Urothelium cell line (cell line): ENCODE results near the gene FBXO45.
"Not testable (repeated sequence)": the region's sequence is repeated elsewhere in the genome, so short reads cannot be mapped to it uniquely, and the experiment has no call there.

Source experiments
- DNase-seq: peaks from one replicate; pipeline ENCODE4 v3.0.0; 2011; ENCODE audit warnings: low spot score, mixed read lengths
- FAIRE-seq: peaks from 2 replicates; lab custom pipeline; 2011; peaks lifted over from hg19 to GRCh38; lab: Jason Lieb, UNC

FBXO45 gene

GRCh38 chr3:196568246-196569002, at the start of gene FBXO45, which contains the start of gene WDR53:
Gene FBXO45 (plus strand): TSS chr3:196568660. CDS start chr3:196568985, 325 bp downstream.
Gene WDR53 (minus strand): TSS chr3:196568554. CDS start chr3:196561475, 7,079 bp downstream.
- FAIRE-seq: peak; percentile 65

GRCh38 chr3:196518966-196519717, 49.3 kb upstream of the FBXO45 start:
- no peak for FAIRE-seq
- DNase-seq: peak; percentile 62

More at GRCh38 chr3:196568246-196569002, at the start of gene FBXO45, which contains the start of gene WDR53:
- DNase-seq: peak; percentile 95

- DNase-seq (no peak), FAIRE-seq (no peak)
Observed at GRCh38 chr3:196519718-196520082, 48.8 kb upstream of the FBXO45 start.

- DNase-seq, FAIRE-seq: not testable (repeated sequence)
Observed at GRCh38 chr3:196521291-196521690, 47.2 kb upstream of the FBXO45 start.

GRCh38 chr3:196523841-196524240, 44.6 kb upstream of the FBXO45 start:
- no peak for FAIRE-seq
- DNase-seq: no peak

GRCh38 chr3:196524527-196524926, 43.9 kb upstream of the FBXO45 start:
- FAIRE-seq (no peak), DNase-seq (no peak)

- FAIRE-seq: no peak
Observed at GRCh38 chr3:196525141-196525540, 43.3 kb upstream of the FBXO45 start.

GRCh38 chr3:196528639-196529233, 39.7 kb upstream of the FBXO45 start:
- FAIRE-seq: peak; percentile 30
- peak; percentile 79 for DNase-seq

More at GRCh38 chr3:196525141-196525540, 43.3 kb upstream of the FBXO45 start:
- no peak for DNase-seq

- no peak for FAIRE-seq
- DNase-seq: no peak
Observed at GRCh38 chr3:196531418-196531817, 37.0 kb upstream of the FBXO45 start.

- DNase-seq: no peak
- FAIRE-seq: no peak
Observed at GRCh38 chr3:196533260-196533681, 35.2 kb upstream of the FBXO45 start.

- FAIRE-seq (no peak), DNase-seq (peak; percentile 9)
Observed at GRCh38 chr3:196537319-196537984, 31.0 kb upstream of the FBXO45 start.

- FAIRE-seq (no peak), DNase-seq (no peak)
Observed at GRCh38 chr3:196541684-196542445, 26.6 kb upstream of the FBXO45 start.

GRCh38 chr3:196544491-196544992, 23.9 kb upstream of the FBXO45 start:
- FAIRE-seq (no peak), DNase-seq (no peak)

GRCh38 chr3:196546537-196546936, 21.9 kb upstream of the FBXO45 start:
- FAIRE-seq (no peak), DNase-seq (no peak)

GRCh38 chr3:196547067-196547466, 21.4 kb upstream of the FBXO45 start:
- DNase-seq: no peak
- FAIRE-seq: no peak

- not testable (repeated sequence) for DNase-seq, FAIRE-seq
Observed at GRCh38 chr3:196549312-196549711, 19.1 kb upstream of the FBXO45 start.

GRCh38 chr3:196550172-196550571, 18.3 kb upstream of the FBXO45 start:
- not testable (repeated sequence) for DNase-seq, FAIRE-seq

GRCh38 chr3:196552253-196552652, 16.2 kb upstream of the FBXO45 start:
- FAIRE-seq (no peak), DNase-seq (no peak)

- FAIRE-seq (no peak), DNase-seq (no peak)
Observed at GRCh38 chr3:196553551-196553950, 14.9 kb upstream of the FBXO45 start.

- DNase-seq (no peak), FAIRE-seq (no peak)
Observed at GRCh38 chr3:196554205-196554604, 14.3 kb upstream of the FBXO45 start.
